H1 (cell line): ENCODE results near the gene RXFP1. TPM values are rescaled to one million over a fixed set of nuclear protein-coding genes. Genes with fewer than 3 reads are reported as not detected.
A peak's percentile ranks its signal among the peaks of the same experiment; 100 is the strongest.

Source experiments
- CTCF ChIA-PET: fragments of 300-600 bp; sonication (Branson Sonifier 250); formaldehyde crosslinking; loops from one replicate; lab custom pipeline; 2021; ENCODE audit not compliant: partially characterized antibody; lab: Charles Lee
- POLR2A ChIA-PET: fragments of 300-600 bp; sonication (Branson Sonifier 250); formaldehyde crosslinking; loops from one replicate; lab custom pipeline; 2021; ENCODE audit warnings: inconsistent platforms; ENCODE audit not compliant: partially characterized antibody; lab: Charles Lee
- DNase-seq, 2 experiments: peaks; one replicate each; pipeline versions ENCODE4 v3.0.0 to v3.0.0-alpha.2; 2010 to 2022; ENCODE audit warnings: low spot score in 2 of 2, low read depth in 1 of 2, mixed read lengths in 1 of 2
- FAIRE-seq: peaks from 2 replicates; lab custom pipeline; 2011; peaks lifted over from hg19 to GRCh38; lab: Jason Lieb, UNC
- H2AFZ ChIP-seq: 2 replicates; pipeline ENCODE4 v1.8.1; 2012; ENCODE audit warnings: low read length, inconsistent platforms
- H2AK5ac ChIP-seq: 2 replicates; pipeline ENCODE4 v1.6.1; 2013; ENCODE audit warnings: low read depth, low read length
- H2BK120ac ChIP-seq: replicated peaks from 2 replicates; pipeline ENCODE3; 2013; ENCODE audit warnings: low read depth, low read length, inconsistent platforms
- H2BK12ac ChIP-seq: 2 replicates; pipeline ENCODE4 v1.6.1; 2013; ENCODE audit warnings: low read depth, low read length
- H2BK15ac ChIP-seq: 2 replicates; pipeline ENCODE4 v1.6.1; 2013; ENCODE audit warnings: low read length
- H2BK20ac ChIP-seq: 2 replicates; pipeline ENCODE4 v1.6.1; 2013; ENCODE audit warnings: low read length
- H2BK5ac ChIP-seq: 2 replicates; pipeline ENCODE4 v1.6.1; 2013; ENCODE audit warnings: low read depth, low read length
- H3K14ac ChIP-seq: 2 replicates; pipeline ENCODE4 v1.6.1; 2013; ENCODE audit warnings: inconsistent platforms; ENCODE audit not compliant: insufficient read length
- H3K18ac ChIP-seq: 2 replicates; pipeline ENCODE4 v1.6.1; 2013; ENCODE audit warnings: low read length; ENCODE audit errors: extremely low read depth
- H3K23ac ChIP-seq: 2 replicates; pipeline ENCODE4 v1.6.1; 2013; ENCODE audit warnings: inconsistent platforms; ENCODE audit not compliant: insufficient read length
- H3K23me2 ChIP-seq: 2 replicates; pipeline ENCODE4 v1.6.1; 2013; ENCODE audit warnings: low read depth, low read length
- H3K27ac ChIP-seq: 2 replicates; pipeline ENCODE4 v1.6.1; 2011; ENCODE audit warnings: low read depth, low read length, inconsistent platforms
- H3K27me3 ChIP-seq, 4 experiments: replicated peaks in 1 of 4; 1 replicate in 1 of 4; 2 replicates in 3 of 4; pipeline versions ENCODE4 v1.6.1 to v1.8.1; 2011 to 2013; ENCODE audit warnings: low read length in 3 of 4, mild to moderate bottlenecking in 3 of 4, inconsistent platforms in 2 of 4, mixed read lengths in 2 of 4, moderate library complexity in 1 of 4; ENCODE audit not compliant: control insufficient read depth in 3 of 4, insufficient read depth in 3 of 4; ENCODE audit errors: extremely low read depth in 1 of 4
- H3K36me3 ChIP-seq, 4 experiments: 2 replicates each; pipeline versions ENCODE4 v1.6.1 to v1.8.1; 2011 to 2013; ENCODE audit warnings: mild to moderate bottlenecking in 4 of 4, low read length in 3 of 4, moderate library complexity in 2 of 4, control low read depth in 1 of 4, inconsistent platforms in 1 of 4; ENCODE audit not compliant: insufficient read depth in 4 of 4, control insufficient read depth in 2 of 4
- H3K4ac ChIP-seq: replicated peaks from 2 replicates; pipeline ENCODE3; 2013; ENCODE audit warnings: low read length, low read depth, mixed read lengths, inconsistent platforms; ENCODE audit not compliant: insufficient read length
- H3K4me1 ChIP-seq, 4 experiments: replicated peaks in 1 of 4; 1 replicate in 1 of 4; 2 replicates in 3 of 4; pipeline versions ENCODE4 v1.6.1 to v1.8.1; 2011 to 2013; ENCODE audit warnings: low read length in 3 of 4, inconsistent platforms in 2 of 4, mixed read lengths in 1 of 4; ENCODE audit not compliant: insufficient read depth in 4 of 4, control insufficient read depth in 3 of 4
- H3K4me2 ChIP-seq, 2 experiments: 2 replicates each; pipeline versions ENCODE4 v1.6.1 to v1.8.1; 2011 to 2013; ENCODE audit warnings: low read depth in 2 of 2, low read length in 2 of 2, control low read depth in 1 of 2, inconsistent platforms in 1 of 2, mild to moderate bottlenecking in 1 of 2; ENCODE audit not compliant: insufficient read depth in 1 of 2
- H3K4me3 ChIP-seq, 4 experiments: fragments of 200-600, 300-600 bp in 1 of 4; sonication (generic), shearing (Covaris generic), sonication (Bioruptor Twin) in 1 of 4; 2 replicates each; pipeline versions ENCODE4 v1.5.1 to v1.8.1; 2011 to 2016; ENCODE audit warnings: low read length in 4 of 4, low read depth in 3 of 4, control low read depth in 2 of 4, inconsistent platforms in 2 of 4, mild to moderate bottlenecking in 2 of 4, mixed read lengths in 1 of 4, moderate library complexity in 1 of 4; ENCODE audit not compliant: insufficient read depth in 2 of 4; ENCODE audit errors: extremely low read depth in 1 of 4
- H3K56ac ChIP-seq: replicated peaks from 2 replicates; pipeline ENCODE3; 2013; ENCODE audit warnings: low read depth, mild to moderate bottlenecking, mixed read lengths, low read length, inconsistent platforms; ENCODE audit not compliant: insufficient read length
- H3K79me1 ChIP-seq: 2 replicates; pipeline ENCODE4 v1.6.1; 2013; ENCODE audit warnings: low read depth, low read length, control low read depth
- H3K79me2 ChIP-seq, 2 experiments: 2 replicates each; pipeline versions ENCODE4 v1.6.1 to v1.8.1; 2012 to 2013; ENCODE audit warnings: low read length in 2 of 2, mild to moderate bottlenecking in 2 of 2, inconsistent platforms in 1 of 2; ENCODE audit not compliant: insufficient read depth in 2 of 2, control insufficient read depth in 1 of 2
- H3K9ac ChIP-seq, 4 experiments: replicated peaks in 1 of 4; 1 replicate in 1 of 4; 2 replicates in 3 of 4; pipeline versions ENCODE4 v1.6.1 to v1.8.1; 2011 to 2013; ENCODE audit warnings: low read depth in 3 of 4, low read length in 3 of 4, control low read depth in 2 of 4, mild to moderate bottlenecking in 2 of 4, moderate library complexity in 2 of 4, inconsistent platforms in 1 of 4; ENCODE audit errors: extremely low read depth in 1 of 4
- H3K9me3 ChIP-seq, 2 experiments: 2 replicates each; pipeline versions ENCODE4 v1.6.1 to v1.8.1; 2012 to 2013; ENCODE audit warnings: mild to moderate bottlenecking in 2 of 2, moderate library complexity in 2 of 2, control low read depth in 1 of 2, inconsistent platforms in 1 of 2, low read depth in 1 of 2, low read length in 1 of 2, mixed read lengths in 1 of 2; ENCODE audit not compliant: insufficient read depth in 2 of 2
- H4K20me1 ChIP-seq, 2 experiments: replicated peaks in 1 of 2; 2 replicates each; pipeline versions ENCODE3 to v1.8.1; 2011 to 2013; ENCODE audit warnings: inconsistent platforms in 2 of 2, low read length in 2 of 2, mild to moderate bottlenecking in 1 of 2; ENCODE audit not compliant: insufficient read depth in 2 of 2, control insufficient read depth in 1 of 2
- H4K5ac ChIP-seq: 2 replicates; pipeline ENCODE4 v1.6.1; 2013; ENCODE audit warnings: low read length, low read depth, mixed read lengths, inconsistent platforms; ENCODE audit not compliant: insufficient read length
- H4K8ac ChIP-seq: 2 replicates; pipeline ENCODE4 v1.8.0; 2013; ENCODE audit warnings: mild to moderate bottlenecking, moderate library complexity, low read length, inconsistent platforms; ENCODE audit not compliant: insufficient read depth; ENCODE audit errors: extremely low read depth
- H4K91ac ChIP-seq: replicated peaks from 2 replicates; pipeline ENCODE3; 2013; ENCODE audit warnings: low read length, mixed read lengths, inconsistent platforms; ENCODE audit not compliant: insufficient read length
- RAD21 ChIP-seq, 2 experiments: IDR thresholded peaks in 1 of 2; conservative IDR thresholded peaks in 1 of 2; 2 replicates each; pipeline ENCODE4 v1.6.1; 2011; ENCODE audit warnings: low read depth in 2 of 2, low read length in 2 of 2, improper control_type of control experiment in 1 of 2, inconsistent platforms in 1 of 2, mild to moderate bottlenecking in 1 of 2, moderate library complexity in 1 of 2
- SIN3A ChIP-seq, 2 experiments: IDR thresholded peaks in 1 of 2; conservative IDR thresholded peaks in 1 of 2; 2 replicates each; pipeline ENCODE4 v1.6.1; 2011 to 2012; ENCODE audit warnings: low read length in 2 of 2, improper control_type of control experiment in 1 of 2, low read depth in 1 of 2, mild to moderate bottlenecking in 1 of 2
- WGBS, 2 experiments: shearing (Covaris generic) in 1 of 2; methylation state at CpG; one replicate each; pipeline versions ENCODE4 v1.1.6 to v1.1.7; 2013 to 2015; ENCODE audit warnings: low lambda C conversion rate in 2 of 2, mixed read lengths in 2 of 2, inconsistent platforms in 1 of 2, low coverage in 1 of 2, missing lambda C conversion rate in 1 of 2; ENCODE audit not compliant: insufficient replicate concordance in 2 of 2, insufficient coverage in 1 of 2, insufficient read length in 1 of 2; ENCODE audit errors: extremely low coverage in 1 of 2, missing lambda C conversion rate in 1 of 2; 5-methylcytosine and 5-hydroxymethylcytosine counted together
- polyA plus RNA-seq, 7 experiments: library from polyadenylated mRNA; depleted of rRNA in 3 of 7; stranded (reverse) in 5 of 7; unstranded in 2 of 7; fragments of >200 nt in 5 of 7; fragments of 200-250 nt in 2 of 7; gene quantifications; 1 replicate in 5 of 7; 2 replicates in 1 of 7; 4 replicates in 1 of 7; pipeline versions ENCODE4 v1.2.1 to v1.2.3, GENCODE V29; 2011 to 2013; ENCODE audit warnings: missing spikeins in 2 of 7, mixed read lengths in 2 of 7
- total RNA-seq: library from RNA; stranded (reverse); fragmentation: NEBNext Ultra II Directional; extraction: Animal tissue kit (Norgen Biotek cat#: 25700); gene quantifications from 2 replicates; pipeline ENCODE4 v1.2.1, GENCODE V29; 2021
- TF ChIP-seq, protein P1 (sequence below), 3 experiments: IDR thresholded peaks; 1 replicate in 2 of 3; 2 replicates in 1 of 3; pipeline versions ENCODE4 v1.5.1 to v1.6.1; 2011; ENCODE audit warnings: low read length in 3 of 3, mild to moderate bottlenecking in 3 of 3, inconsistent platforms in 2 of 3, low read depth in 1 of 3, moderate library complexity in 1 of 3; ENCODE audit not compliant: insufficient read depth in 1 of 3; ENCODE audit errors: control extremely low read depth in 1 of 3

The RXFP1 gene
- total and polyA plus RNA-seq, 2 of the 8 experiments (the other 6 are each of a cell fraction or from before 2014, with no cell fraction given) = 0.14 to 0.56 TPM

GRCh38 chr4:158496030-158496741 is 25.5 kb upstream of the RXFP1 start:
- no peak overlapping the region for H3K18ac ChIP-seq
- H3K4me3 ChIP-seq = no peak overlapping the region
- H4K8ac ChIP-seq = no peak overlapping the region
- H4K20me1 ChIP-seq = no peaks in the 10 kb centered on the region
- peak; percentile 76 for TF ChIP-seq RAD21 (IDR thresholded peaks at IDR 0.05 in 1 of 2, conservative IDR thresholded peaks at IDR 0.05 in 1 of 2; ENCODE audit: low read depth in 2 of 2, low read length in 2 of 2)
- TF ChIP-seq, protein P1, sequence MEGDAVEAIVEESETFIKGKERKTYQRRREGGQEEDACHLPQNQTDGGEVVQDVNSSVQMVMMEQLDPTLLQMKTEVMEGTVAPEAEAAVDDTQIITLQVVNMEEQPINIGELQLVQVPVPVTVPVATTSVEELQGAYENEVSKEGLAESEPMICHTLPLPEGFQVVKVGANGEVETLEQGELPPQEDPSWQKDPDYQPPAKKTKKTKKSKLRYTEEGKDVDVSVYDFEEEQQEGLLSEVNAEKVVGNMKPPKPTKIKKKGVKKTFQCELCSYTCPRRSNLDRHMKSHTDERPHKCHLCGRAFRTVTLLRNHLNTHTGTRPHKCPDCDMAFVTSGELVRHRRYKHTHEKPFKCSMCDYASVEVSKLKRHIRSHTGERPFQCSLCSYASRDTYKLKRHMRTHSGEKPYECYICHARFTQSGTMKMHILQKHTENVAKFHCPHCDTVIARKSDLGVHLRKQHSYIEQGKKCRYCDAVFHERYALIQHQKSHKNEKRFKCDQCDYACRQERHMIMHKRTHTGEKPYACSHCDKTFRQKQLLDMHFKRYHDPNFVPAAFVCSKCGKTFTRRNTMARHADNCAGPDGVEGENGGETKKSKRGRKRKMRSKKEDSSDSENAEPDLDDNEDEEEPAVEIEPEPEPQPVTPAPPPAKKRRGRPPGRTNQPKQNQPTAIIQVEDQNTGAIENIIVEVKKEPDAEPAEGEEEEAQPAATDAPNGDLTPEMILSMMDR (IDR thresholded peaks at IDR 0.05; ENCODE audit: control extremely low read depth in 1 of 3, insufficient read depth in 1 of 3, low read depth in 1 of 3, low read length in 3 of 3) = peak; percentile 49 to 83 (median 73)
- no peak for TF ChIP-seq SIN3A (conservative IDR thresholded peaks at IDR 0.05 in 1 of 2, IDR thresholded peaks at IDR 0.05 in 1 of 2; ENCODE audit: low read depth in 1 of 2, low read length in 2 of 2)
- TF ChIP-seq, all 59 proteins: peak for 2
- Histone ChIP-seq H3K79me2 (no peaks in the 10 kb centered on the region), H3K27ac (no peak overlapping the region), H2BK120ac (no peak overlapping the region), H3K9me3 (no peaks in the 10 kb centered on the region), H3K4me2 (no peak overlapping the region), H2AK5ac (no peak overlapping the region), H3K14ac (no peak overlapping the region), H2BK12ac (no peak overlapping the region), H2BK15ac (no peak overlapping the region), H2BK5ac (no peak overlapping the region), H3K36me3 (no peaks in the 10 kb centered on the region), H4K5ac (no peak overlapping the region), H2AFZ (no peak overlapping the region), H4K91ac (no peak overlapping the region), H3K27me3 (no peaks in the 10 kb centered on the region), H2BK20ac (no peak overlapping the region), H3K23ac (no peak overlapping the region), H3K56ac (no peak overlapping the region), H3K79me1 (no peaks in the 10 kb centered on the region), H3K9ac (no peak overlapping the region), H3K4ac (no peak overlapping the region), H3K4me1 (no peaks in the 10 kb centered on the region), H3K23me2 (no peaks in the 10 kb centered on the region)
- WGBS, 2 experiments = 50% methylated on average over 5 of the region's 5 CpGs; no CpG with 5 or more reads in 1 of the 2 experiments
- peak; percentile 73 for FAIRE-seq
- POLR2A ChIA-PET = no interaction called here
- CTCF ChIA-PET = interaction anchor here (0.6 to 3.4 kb wide), 48 partner anchors 9 to 742 kb away, joined by 3 to 24 read pairs (median 4); no protein-coding TSS in a partner anchor
- peak; percentile 25 to 88 for DNase-seq
